GM18498 (cell line): Measurements from ENCODE around the gene EXOC4.

Experiments
- ATAC-seq: cut with Tn5 transposase; IDR thresholded peaks from one replicate; pipeline ENCODE4 v1.9.1; 2021; ENCODE audit warnings: mild to moderate bottlenecking, moderate library complexity; ENCODE audit not compliant: unreplicated experiment

EXOC4 gene

GRCh38 chr7:133741078-133741477, 488.2 kb downstream of the EXOC4 start:
- ATAC-seq, result no peak

- no peak for ATAC-seq
Measured at GRCh38 chr7:133741703-133742102, 488.8 kb downstream of the EXOC4 start.

- no peak for ATAC-seq
Measured at GRCh38 chr7:133742709-133743538, 490.0 kb downstream of the EXOC4 start.

GRCh38 chr7:133744451-133744850, 491.6 kb downstream of the EXOC4 start:
- no peak for ATAC-seq

GRCh38 chr7:133746305-133746704, 493.4 kb downstream of the EXOC4 start:
- ATAC-seq, result no peak

GRCh38 chr7:133746847-133747246, 494.0 kb downstream of the EXOC4 start:
- ATAC-seq, result no peak

- no peak for ATAC-seq
Measured at GRCh38 chr7:133748443-133749407, 495.8 kb downstream of the EXOC4 start.

- no peak for ATAC-seq
Measured at GRCh38 chr7:133750287-133750686, 497.4 kb downstream of the EXOC4 start.

- no peak for ATAC-seq
Measured at GRCh38 chr7:133751079-133751478, 498.2 kb downstream of the EXOC4 start.

- ATAC-seq, result no peak
Measured at GRCh38 chr7:133753513-133753912, 500.6 kb downstream of the EXOC4 start.

GRCh38 chr7:133754708-133755107, 501.8 kb downstream of the EXOC4 start:
- no peak for ATAC-seq

GRCh38 chr7:133755901-133756300, 503.0 kb downstream of the EXOC4 start:
- no peak for ATAC-seq

- no peak for ATAC-seq
Measured at GRCh38 chr7:133761443-133761842, 508.6 kb downstream of the EXOC4 start.

- ATAC-seq, result no peak
Measured at GRCh38 chr7:133763076-133763640, 510.3 kb downstream of the EXOC4 start.

- ATAC-seq, result no peak
Measured at GRCh38 chr7:133769668-133770067, 516.8 kb downstream of the EXOC4 start.

- ATAC-seq, result no peak
Measured at GRCh38 chr7:133770863-133771492, 518.1 kb downstream of the EXOC4 start.

GRCh38 chr7:133771788-133772419, 519.0 kb downstream of the EXOC4 start:
- no peak for ATAC-seq

- ATAC-seq, result no peak
Measured at GRCh38 chr7:133773601-133774000, 520.7 kb downstream of the EXOC4 start.

- no peak for ATAC-seq
Measured at GRCh38 chr7:133775201-133775600, 522.3 kb downstream of the EXOC4 start.

GRCh38 chr7:133776266-133776665, 523.4 kb downstream of the EXOC4 start:
- no peak for ATAC-seq
